Adrenal gland (tissue), 12 donors: ENCODE measurements around the gene ADPRHL1. TPM values are rescaled to one million over a fixed set of nuclear protein-coding genes. Genes with fewer than 3 reads are reported as not detected.

ENCODE experiments used
- DNase-seq, 7 donors: peaks; one replicate each; pipeline ENCODE4 v3.0.0-alpha.2; 2019 to 2020
- H3K27ac ChIP-seq, 5 donors: fragments of 200-600 bp; sonication (generic) in 4 of 5; 1 replicate in 3 of 5; 2 replicates in 2 of 5; pipeline versions ENCODE4 v1.5.1 to v1.8.0; 2016 to 2020; ENCODE audit warnings: mild to moderate bottlenecking in 1 of 5
- H3K27me3 ChIP-seq: fragments of 200-600 bp; 2 replicates; pipeline ENCODE4 v1.8.0; 2021
- H3K36me3 ChIP-seq, 2 donors: fragments of 200-600 bp; replicated peaks in 1 of 2; 1 replicate in 1 of 2; 2 replicates in 1 of 2; pipeline versions ENCODE4 v1.5.1 to v1.8.0; 2018 to 2022
- H3K4me1 ChIP-seq, 2 donors: fragments of 200-600 bp; replicated peaks in 1 of 2; 1 replicate in 1 of 2; 2 replicates in 1 of 2; pipeline versions ENCODE4 v1.5.1 to v1.8.0; 2018 to 2021
- H3K4me3 ChIP-seq, 4 donors: fragments of 200-600 bp; sonication (generic) in 3 of 4; one replicate each; pipeline ENCODE4 v1.5.1; 2016 to 2018
- H3K9me3 ChIP-seq, 3 donors: fragments of 200-600 bp; sonication (generic) in 1 of 3; replicated peaks in 1 of 3; 1 replicate in 2 of 3; 2 replicates in 1 of 3; pipeline versions ENCODE4 v1.5.1 to v1.8.0; 2016 to 2021
- POLR2A ChIP-seq, 2 donors: fragments of 450-650 bp; IDR thresholded peaks; one replicate each; pipeline ENCODE4 v1.6.1; 2017; ENCODE audit warnings: antibody characterized with exemption in 2 of 2, mild to moderate bottlenecking in 2 of 2, moderate library complexity in 1 of 2
- WGBS, 4 donors: extraction: QIAGEN DNeasy Blood & Tissue Kit in 2 of 4; methylation state at CpG; one replicate each; pipeline versions ENCODE4 v1.1.5 to v1.1.7; 2013 to 2017; 5-methylcytosine and 5-hydroxymethylcytosine counted together
- intact Hi-C, 2 donors: fragments of 100-400 bp; cut with DNase I; formaldehyde crosslinking; loops; one replicate each; pipeline versions ENCODE4 v1.14.1 to v1.15.0; 2022 to 2023
- polyA plus RNA-seq, 3 donors: library from polyadenylated mRNA; stranded (reverse); fragments of 200-250 nt in 2 of 3; fragments of 350-450 nt in 1 of 3; fragmentation: Illumina TruSeq in 1 of 3; extraction: RNeasy Lipid Tissue Mini Kit (QIAGEN cat#74804) in 1 of 3; gene quantifications; one replicate each; pipeline ENCODE4 v1.2.3, GENCODE V29; 2013 to 2014
- total RNA-seq, 9 donors: library from RNA; depleted of rRNA in 4 of 9; stranded (reverse); fragments of >200 nt in 4 of 9; fragments of 120-200 nt in 1 of 9; fragmentation: NEBNext Ultra II Directional in 1 of 9; extraction: Animal tissue kit (Norgen Biotek cat#: 25700) in 1 of 9; gene quantifications; one replicate each; pipeline versions ENCODE4 v1.1.0 to v1.2.4, GENCODE V29; 2013 to 2023
- TF ChIP-seq, protein P1 (sequence below), 6 experiments: fragments of 450-650 bp in 4 of 6; fragments of 200-600 bp in 2 of 6; sonication (generic) in 1 of 6; IDR thresholded peaks; 1 replicate in 5 of 6; 2 replicates in 1 of 6; pipeline versions ENCODE4 v1.5.1 to v1.8.0; 2016 to 2021; ENCODE audit warnings: antibody characterized with exemption in 6 of 6, mild to moderate bottlenecking in 2 of 6, moderate library complexity in 1 of 6
- donor health status: healthy with polysubstance abuse.
- donor health status: Bipolar disorder and iron deficiency.
- donor health status: DM: yes; HTN: yes; CAD: no.
- donor health status: DM: no; HTN: no; CAD: no.
- donor health status: DM: no; HTN: no; CAD: no.
- donor health status: DM: yes; HTN: yes; CAD: no.

The ADPRHL1 gene
- total and polyA plus RNA-seq, 12 donors = 2.0 to 14.2 (median 4.0) TPM

DNA sequence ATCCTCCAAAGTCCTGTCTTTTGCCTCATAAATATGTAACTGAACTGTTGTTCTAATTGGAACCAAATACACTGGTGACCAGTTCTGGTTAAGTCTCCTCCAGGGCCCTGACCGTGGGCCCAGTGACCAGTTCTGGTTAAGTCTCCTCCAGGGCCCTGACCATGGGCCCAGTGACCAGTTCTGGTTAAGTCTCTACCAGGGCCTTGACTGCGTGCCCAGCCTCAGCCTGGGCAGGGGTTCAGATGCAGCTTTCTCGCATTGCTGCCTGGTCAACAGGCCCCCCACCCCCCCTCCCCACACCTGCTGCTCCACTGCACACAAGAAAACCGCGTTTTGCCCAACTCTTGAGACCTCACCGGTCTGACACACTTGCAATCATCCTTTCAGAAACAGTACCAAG is 85.5 kb downstream of the ADPRHL1 start:
- Histone ChIP-seq H3K27ac (no peak overlapping the region), H3K4me3 (no peak overlapping the region), H3K9me3 (no peaks in the 10 kb centered on the region), H3K4me1 (peaks cover 5 to 9% of the 10 kb centered on the region in 2 donors), H3K36me3 (no peaks in the 10 kb centered on the region), H3K27me3 (no peaks in the 10 kb centered on the region)
- intact Hi-C loops = no loop called here
- TF ChIP-seq, protein P1, sequence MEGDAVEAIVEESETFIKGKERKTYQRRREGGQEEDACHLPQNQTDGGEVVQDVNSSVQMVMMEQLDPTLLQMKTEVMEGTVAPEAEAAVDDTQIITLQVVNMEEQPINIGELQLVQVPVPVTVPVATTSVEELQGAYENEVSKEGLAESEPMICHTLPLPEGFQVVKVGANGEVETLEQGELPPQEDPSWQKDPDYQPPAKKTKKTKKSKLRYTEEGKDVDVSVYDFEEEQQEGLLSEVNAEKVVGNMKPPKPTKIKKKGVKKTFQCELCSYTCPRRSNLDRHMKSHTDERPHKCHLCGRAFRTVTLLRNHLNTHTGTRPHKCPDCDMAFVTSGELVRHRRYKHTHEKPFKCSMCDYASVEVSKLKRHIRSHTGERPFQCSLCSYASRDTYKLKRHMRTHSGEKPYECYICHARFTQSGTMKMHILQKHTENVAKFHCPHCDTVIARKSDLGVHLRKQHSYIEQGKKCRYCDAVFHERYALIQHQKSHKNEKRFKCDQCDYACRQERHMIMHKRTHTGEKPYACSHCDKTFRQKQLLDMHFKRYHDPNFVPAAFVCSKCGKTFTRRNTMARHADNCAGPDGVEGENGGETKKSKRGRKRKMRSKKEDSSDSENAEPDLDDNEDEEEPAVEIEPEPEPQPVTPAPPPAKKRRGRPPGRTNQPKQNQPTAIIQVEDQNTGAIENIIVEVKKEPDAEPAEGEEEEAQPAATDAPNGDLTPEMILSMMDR (IDR thresholded peaks at IDR 0.05) = no peak
- TF ChIP-seq POLR2A (IDR thresholded peaks at IDR 0.05) = no peak
- 74 to 84% (median 79%) methylated on average over 6 of the region's 6 CpGs for WGBS, 4 donors
- DNase-seq = peak in 1 of 7 donors; percentile 16

DNA sequence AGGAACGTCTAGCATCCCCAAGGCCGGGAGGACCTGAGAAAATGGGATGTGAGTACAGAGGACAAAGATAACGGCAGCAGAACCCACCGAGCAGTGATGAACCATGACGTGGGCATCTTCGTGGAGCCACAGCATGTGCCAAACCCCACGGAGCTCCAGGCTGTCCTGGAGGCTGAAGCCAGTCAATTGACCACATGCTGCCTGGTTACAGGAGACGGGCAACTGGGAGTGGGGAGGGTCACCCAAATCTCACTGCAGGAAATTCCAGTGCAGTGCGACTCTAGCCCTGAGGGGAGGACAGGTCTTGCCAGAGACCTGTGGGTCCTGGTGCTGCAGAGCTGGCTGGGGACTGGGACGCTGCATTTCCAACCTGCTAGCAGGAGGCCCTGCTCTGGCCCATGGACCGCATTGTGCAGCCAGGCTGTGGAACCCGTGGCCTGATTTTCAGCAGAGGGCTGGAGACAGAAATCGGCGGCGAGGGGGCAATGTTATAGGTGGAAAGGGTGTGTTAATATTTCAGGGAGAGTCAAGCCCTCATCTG is 86.2 kb downstream of the ADPRHL1 start:
- no peaks in the 10 kb centered on the region for H3K27me3 ChIP-seq
- no peaks in the 10 kb centered on the region for H3K36me3 ChIP-seq
- H3K4me3 ChIP-seq = no peak overlapping the region
- no peaks in the 10 kb centered on the region for H3K9me3 ChIP-seq
- H3K4me1 ChIP-seq = peaks cover 8 to 9% of the 10 kb centered on the region in 2 donors
- intact Hi-C loops = no loop called here
- TF ChIP-seq, protein P1 (IDR thresholded peaks at IDR 0.05) = no peak
- no peak for TF ChIP-seq POLR2A (IDR thresholded peaks at IDR 0.05)
- 84 to 89% (median 87%) methylated on average over 11 to 15 of the region's 15 CpGs for WGBS, 4 donors
- no peak for DNase-seq
- H3K27ac ChIP-seq = no peak overlapping the region

DNA sequence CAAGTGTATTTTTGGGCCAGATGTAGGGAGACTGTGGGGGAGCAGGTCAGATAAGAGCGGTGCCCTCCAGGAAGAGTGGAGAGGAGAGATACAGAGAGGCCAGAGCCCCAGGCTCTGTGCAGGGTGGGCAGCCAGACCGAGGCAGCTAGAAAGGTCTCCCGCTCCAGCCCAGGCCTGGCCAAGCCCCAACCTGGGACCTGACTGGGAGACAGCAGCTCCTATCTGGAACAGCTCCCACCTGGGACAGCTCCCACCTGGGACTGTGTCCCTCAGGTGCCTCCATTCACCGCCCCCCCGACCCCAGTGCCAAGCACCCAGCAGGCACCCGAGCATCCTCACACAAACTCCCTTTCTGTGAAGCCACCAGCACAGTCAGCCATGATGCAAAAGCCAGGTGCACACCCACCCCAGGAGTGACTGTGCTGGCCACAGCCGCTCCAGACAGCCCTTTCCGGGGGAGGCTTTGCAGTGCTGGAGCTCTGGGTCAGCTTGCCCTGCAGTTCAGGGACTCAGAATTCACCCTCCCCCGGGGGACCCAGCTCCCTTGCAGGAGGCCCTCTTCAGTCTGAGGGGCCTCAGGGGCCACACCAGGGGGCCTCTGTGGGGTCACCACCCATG is 87.2 kb downstream of the ADPRHL1 start:
- no peak overlapping the region for H3K4me3 ChIP-seq
- intact Hi-C loops = no loop called here
- H3K27ac ChIP-seq = no peak overlapping the region
- H3K27me3 ChIP-seq = no peaks in the 10 kb centered on the region
- TF ChIP-seq, protein P1 (IDR thresholded peaks at IDR 0.05) = no peak
- no peak for TF ChIP-seq POLR2A (IDR thresholded peaks at IDR 0.05)
- peaks cover 8 to 9% of the 10 kb centered on the region in 2 donors for H3K4me1 ChIP-seq
- no peaks in the 10 kb centered on the region for H3K36me3 ChIP-seq
- 83 to 92% (median 86%) methylated on average over 6 to 9 of the region's 9 CpGs for WGBS, 4 donors
- no peaks in the 10 kb centered on the region for H3K9me3 ChIP-seq
- DNase-seq = no peak

DNA sequence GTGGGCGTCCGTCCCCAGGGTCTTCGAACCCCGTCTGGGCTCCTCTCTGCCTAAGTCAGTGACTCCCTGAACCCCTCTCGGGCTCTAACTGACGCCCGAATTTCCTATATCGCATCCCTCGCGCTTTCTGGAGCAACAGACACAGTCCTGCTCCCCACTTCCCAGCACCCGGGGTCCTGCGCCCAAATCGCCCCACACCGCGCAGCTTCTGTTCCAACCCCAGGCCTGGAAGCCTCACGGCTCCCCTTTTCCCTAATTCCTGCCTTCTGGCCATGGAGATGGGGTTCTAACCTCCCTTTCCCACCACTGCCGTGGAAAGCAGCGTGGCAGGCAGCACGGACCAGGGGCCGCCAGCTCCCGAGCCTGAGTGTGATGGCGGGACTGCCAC is 87.7 kb downstream of the ADPRHL1 start:
- Histone ChIP-seq H3K36me3 (no peaks in the 10 kb centered on the region), H3K27me3 (no peaks in the 10 kb centered on the region), H3K27ac (no peak overlapping the region), H3K4me1 (peaks cover 8 to 9% of the 10 kb centered on the region in 2 donors), H3K9me3 (no peaks in the 10 kb centered on the region), H3K4me3 (no peak overlapping the region)
- TF ChIP-seq, protein P1 (IDR thresholded peaks at IDR 0.05) = no peak
- TF ChIP-seq POLR2A (IDR thresholded peaks at IDR 0.05) = no peak
- 94 to 96% (median 95%) methylated on average over 22 of the region's 22 CpGs for WGBS, 4 donors
- intact Hi-C loops = no loop called here
- DNase-seq = no peak
